Ovary (tissue), 9 donors: Measurements from ENCODE around the gene VDAC2. TPM values are rescaled to one million over a fixed set of nuclear protein-coding genes. Genes with fewer than 3 reads are reported as not detected.
A peak's percentile ranks its signal among the peaks of the same experiment; 100 is the strongest.

ENCODE experiments used
- DNase-seq, 5 donors: peaks; one replicate each; pipeline ENCODE4 v3.0.0-alpha.2; 2019 to 2020
- H3K27ac ChIP-seq, 2 donors: fragments of 200-600 bp; one replicate each; pipeline versions ENCODE4 v1.5.1 to v1.8.0; 2019 to 2022
- H3K27me3 ChIP-seq: fragments of 200-600 bp; one replicate; pipeline ENCODE4 v1.8.0; 2022
- H3K36me3 ChIP-seq: fragments of 200-600 bp; sonication (generic); one replicate; pipeline ENCODE4 v1.5.1; 2019
- H3K4me1 ChIP-seq: one replicate; pipeline ENCODE4 v1.8.1; 2013; ENCODE audit warnings: mild to moderate bottlenecking, moderate library complexity; ENCODE audit not compliant: insufficient read depth
- H3K4me3 ChIP-seq: fragments of 200-600 bp; sonication (generic); one replicate; pipeline ENCODE4 v1.5.1; 2017
- H3K9me3 ChIP-seq, 2 donors: fragments of 200-600 bp in 1 of 2; sonication (generic) in 1 of 2; one replicate each; pipeline versions ENCODE4 v1.5.1 to v1.8.1; 2013 to 2019; ENCODE audit warnings: mild to moderate bottlenecking in 1 of 2, moderate library complexity in 1 of 2
- EP300 ChIP-seq: sonication (generic); formaldehyde crosslinking; IDR thresholded peaks from one replicate; pipeline ENCODE4 v1.6.1; 2017; ENCODE audit warnings: antibody characterized with exemption
- POLR2A ChIP-seq: fragments of 450-650 bp; IDR thresholded peaks from one replicate; pipeline ENCODE4 v1.6.1; 2017; ENCODE audit warnings: antibody characterized with exemption, mild to moderate bottlenecking, moderate library complexity
- WGBS, 3 donors: extraction: QIAGEN DNeasy Blood & Tissue Kit in 1 of 3; methylation state at CpG; one replicate each; pipeline versions ENCODE4 v1.1.5 to v1.1.7; 2013 to 2017; 5-methylcytosine and 5-hydroxymethylcytosine counted together
- intact Hi-C, 4 donors: fragments of 100-400 bp; cut with DNase I; formaldehyde crosslinking; loops; one replicate each; pipeline versions ENCODE4 v1.11.0 to v1.15.1; 2022 to 2023
- polyA plus RNA-seq, 2 donors: library from polyadenylated mRNA; stranded (reverse); fragments of 200-250 nt in 1 of 2; fragments of 350-450 nt in 1 of 2; fragmentation: Illumina TruSeq in 1 of 2; extraction: RNeasy Lipid Tissue Mini Kit (QIAGEN cat#74804) in 1 of 2; gene quantifications; one replicate each; pipeline ENCODE4 v1.2.3, GENCODE V29; 2013 to 2014
- total RNA-seq, 7 donors: library from RNA; depleted of rRNA in 2 of 7; stranded (reverse); fragments of >200 nt in 2 of 7; fragmentation: NEBNext Ultra II Directional in 3 of 7; extraction: Animal tissue kit (Norgen Biotek cat#: 25700) in 3 of 7; gene quantifications; one replicate each; pipeline versions ENCODE4 v1.1.0 to v1.2.4, GENCODE V29; 2016 to 2023
- TF ChIP-seq, protein P1 (sequence below), 3 donors: fragments of 450-650 bp in 2 of 3; fragments of 200-600 bp in 1 of 3; IDR thresholded peaks; one replicate each; pipeline versions ENCODE4 v1.5.1 to v1.8.0; 2016 to 2022; ENCODE audit warnings: antibody characterized with exemption in 3 of 3, mild to moderate bottlenecking in 1 of 3
- donor health status: DM: no; HTN: no; CAD: no; lungs with moderate emphysema.
- donor health status: DM: no; HTN: no; CAD: no.
- donor health status: Bipolar disorder and iron deficiency.
- donor health status: DM: yes; HTN: yes; CAD: no.
- donor health status: DM: no; HTN: no; CAD: no.
- donor health status: DM: yes; HTN: yes; CAD: no.

VDAC2 gene
- total and polyA plus RNA-seq, 9 donors, result 106 to 252 (median 141) TPM

DNA sequence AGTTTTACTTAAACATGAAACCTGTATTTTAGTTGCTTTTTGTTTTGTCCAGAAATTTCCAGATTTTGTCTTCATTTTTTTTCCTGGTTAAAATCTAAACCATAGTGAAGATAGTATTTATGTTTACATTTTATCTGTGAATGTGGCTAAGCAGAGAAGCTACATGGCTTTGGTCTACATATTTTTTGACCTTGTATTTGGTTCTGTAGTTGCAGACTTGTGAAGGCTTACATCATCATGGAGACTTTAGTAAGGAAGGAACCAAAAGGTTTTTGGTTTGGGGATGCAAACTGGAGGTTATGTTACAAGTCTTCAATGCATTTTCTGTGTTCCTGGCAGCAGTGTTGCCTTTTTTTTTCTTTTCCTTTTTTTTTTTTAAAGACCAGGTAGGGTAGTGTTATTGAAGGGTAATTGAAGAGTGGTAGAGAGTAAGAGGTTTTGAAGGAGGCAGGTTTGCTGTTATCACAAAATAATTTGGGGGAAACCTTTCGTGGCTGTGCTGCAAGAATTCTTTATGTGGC lies 30.9 kb upstream of the VDAC2 start:
- no peaks in the 10 kb centered on the region for H3K36me3 ChIP-seq
- intact Hi-C loops, result loop anchor here in 1 of 4 donors (10.0 kb wide), 1 partner anchor 55 kb away; the partner anchor contains the start of gene COMTD1
- no peaks in the 10 kb centered on the region for H3K9me3 ChIP-seq
- TF ChIP-seq, protein P1, sequence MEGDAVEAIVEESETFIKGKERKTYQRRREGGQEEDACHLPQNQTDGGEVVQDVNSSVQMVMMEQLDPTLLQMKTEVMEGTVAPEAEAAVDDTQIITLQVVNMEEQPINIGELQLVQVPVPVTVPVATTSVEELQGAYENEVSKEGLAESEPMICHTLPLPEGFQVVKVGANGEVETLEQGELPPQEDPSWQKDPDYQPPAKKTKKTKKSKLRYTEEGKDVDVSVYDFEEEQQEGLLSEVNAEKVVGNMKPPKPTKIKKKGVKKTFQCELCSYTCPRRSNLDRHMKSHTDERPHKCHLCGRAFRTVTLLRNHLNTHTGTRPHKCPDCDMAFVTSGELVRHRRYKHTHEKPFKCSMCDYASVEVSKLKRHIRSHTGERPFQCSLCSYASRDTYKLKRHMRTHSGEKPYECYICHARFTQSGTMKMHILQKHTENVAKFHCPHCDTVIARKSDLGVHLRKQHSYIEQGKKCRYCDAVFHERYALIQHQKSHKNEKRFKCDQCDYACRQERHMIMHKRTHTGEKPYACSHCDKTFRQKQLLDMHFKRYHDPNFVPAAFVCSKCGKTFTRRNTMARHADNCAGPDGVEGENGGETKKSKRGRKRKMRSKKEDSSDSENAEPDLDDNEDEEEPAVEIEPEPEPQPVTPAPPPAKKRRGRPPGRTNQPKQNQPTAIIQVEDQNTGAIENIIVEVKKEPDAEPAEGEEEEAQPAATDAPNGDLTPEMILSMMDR (IDR thresholded peaks at IDR 0.05), result no peak
- no peak for TF ChIP-seq EP300
- TF ChIP-seq POLR2A, result no peak
- no peak overlapping the region for H3K4me3 ChIP-seq
- H3K27ac ChIP-seq, result peak overlapping the region in 1 of 2 donors; percentile 51
- 45 to 73% (median 63%) methylated on average over 1 of the region's 1 CpG for WGBS, 3 donors
- H3K4me1 ChIP-seq, result peaks cover 1% of the 10 kb centered on the region
- DNase-seq, result no peak
- no peaks in the 10 kb centered on the region for H3K27me3 ChIP-seq

DNA sequence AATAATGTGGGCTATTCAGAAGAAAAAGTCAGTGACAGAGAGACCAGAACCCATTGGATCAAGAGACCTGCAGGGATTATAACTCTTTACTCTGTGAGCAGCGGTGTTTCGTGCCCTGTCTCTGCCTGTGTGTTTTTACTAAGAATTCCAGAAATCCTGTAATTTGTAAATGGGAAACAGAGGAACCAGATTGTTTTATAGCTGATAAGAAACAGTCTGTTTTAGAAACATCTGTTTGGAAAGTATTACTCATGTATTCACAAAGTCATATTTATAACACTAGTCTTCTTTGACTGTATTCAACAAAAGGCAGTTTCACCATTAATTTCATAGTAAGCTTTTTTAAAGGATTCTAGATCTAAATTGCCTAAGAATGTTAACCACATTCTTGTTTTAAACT lies 30.0 kb upstream of the VDAC2 start:
- no peaks in the 10 kb centered on the region for H3K36me3 ChIP-seq
- WGBS, 3 donors, result 0 to 15% (median 14%) methylated on average over 2 of the region's 2 CpGs
- H3K27me3 ChIP-seq, result no peaks in the 10 kb centered on the region
- intact Hi-C loops, result loop anchor here in 1 of 4 donors (10.0 kb wide), 1 partner anchor 54 kb away; the partner anchor contains the start of gene COMTD1
- H3K4me1 ChIP-seq, result peaks cover 1% of the 10 kb centered on the region
- H3K4me3 ChIP-seq, result no peak overlapping the region
- no peaks in the 10 kb centered on the region for H3K9me3 ChIP-seq
- TF ChIP-seq POLR2A (no peak), EP300 (no peak)
- TF ChIP-seq, protein P1 (IDR thresholded peaks at IDR 0.05), result no peak
- H3K27ac ChIP-seq, result peak overlapping the region in 1 of 2 donors; percentile 51
- no peak for DNase-seq

DNA sequence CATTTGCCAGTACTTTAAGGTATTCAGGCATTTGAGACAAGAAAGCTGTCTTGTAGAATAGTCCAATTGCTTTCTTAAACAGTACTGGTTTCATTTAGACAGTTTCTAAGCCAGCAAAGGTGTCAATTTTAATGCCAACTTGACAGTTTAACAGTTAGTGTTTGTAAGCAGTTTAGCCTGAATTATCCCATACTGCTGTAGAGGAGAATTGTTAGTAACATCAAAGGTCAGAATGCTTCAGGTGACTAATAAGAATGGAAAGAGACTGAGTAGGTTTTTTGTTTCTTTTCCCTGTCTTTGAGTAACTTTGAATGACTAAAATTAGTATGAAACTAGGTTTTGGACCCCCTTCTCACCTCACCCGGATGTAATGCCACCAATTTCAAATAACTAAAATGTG lies 29.5 kb upstream of the VDAC2 start:
- Histone ChIP-seq H3K4me1 (peaks cover 1% of the 10 kb centered on the region), H3K36me3 (no peaks in the 10 kb centered on the region), H3K27ac (peak overlapping the region in 1 of 2 donors; percentile 51), H3K9me3 (no peaks in the 10 kb centered on the region), H3K4me3 (no peak overlapping the region), H3K27me3 (no peaks in the 10 kb centered on the region)
- no peak for DNase-seq
- TF ChIP-seq EP300 (no peak), POLR2A (no peak)
- TF ChIP-seq, protein P1 (IDR thresholded peaks at IDR 0.05), result no peak
- 56 to 72% (median 66%) methylated on average over 1 of the region's 1 CpG for WGBS, 3 donors
- intact Hi-C loops, result loop anchor here in 1 of 4 donors (10.0 kb wide), 1 partner anchor 54 kb away; the partner anchor contains the start of gene COMTD1

DNA sequence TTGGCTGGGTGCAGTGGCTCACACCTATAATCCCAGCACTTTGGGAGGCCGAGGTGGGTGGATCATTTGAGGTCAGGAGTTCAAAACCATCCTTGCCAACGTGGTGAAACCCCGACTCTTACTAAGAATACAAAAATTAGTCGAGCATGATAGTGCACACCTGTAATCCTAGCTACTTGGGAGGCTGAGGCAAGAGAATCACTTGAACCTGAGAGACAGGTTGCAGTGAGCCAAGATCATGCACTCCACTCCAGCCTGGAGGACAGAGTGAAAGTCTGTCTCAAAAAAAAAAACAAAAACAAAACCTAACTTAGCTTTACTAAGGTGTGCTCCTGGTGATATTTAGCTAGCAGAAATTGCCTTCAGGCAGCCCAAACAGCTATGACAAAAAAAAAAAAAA lies 24.3 kb upstream of the VDAC2 start:
- DNase-seq, result no peak
- Histone ChIP-seq H3K4me1 (peaks cover 4% of the 10 kb centered on the region), H3K27me3 (no peaks in the 10 kb centered on the region), H3K36me3 (no peaks in the 10 kb centered on the region), H3K27ac (no peak overlapping the region), H3K9me3 (no peaks in the 10 kb centered on the region), H3K4me3 (no peak overlapping the region)
- 70 to 73% (median 73%) methylated on average over 4 of the region's 4 CpGs for WGBS, 3 donors
- intact Hi-C loops, result loop anchor here in 2 of 4 donors (5.0 to 10.0 kb wide), 2 partner anchors 46 to 48 kb away; partner anchors contain the start of gene COMTD1 (in 1 of the 2)
- TF ChIP-seq, protein P1 (IDR thresholded peaks at IDR 0.05), result no peak
- no peak for TF ChIP-seq EP300
- TF ChIP-seq POLR2A, result no peak
